Endothelial cell of umbilical vein (primary cell): ENCODE measurements around the gene TSPAN10. TPM values are rescaled to one million over a fixed set of nuclear protein-coding genes. Genes with fewer than 3 reads are reported as not detected.

Experiments
- BruUV-seq: library from RNA; stranded (reverse); fragments of 400-500 nt; replicated peaks from 2 replicates; lab custom pipeline; 2021; lab: Mats Ljungman, UMichigan
- CTCF ChIA-PET: fragments of 300-600, 350-600 bp; sonication (Branson Sonifier 250); formaldehyde crosslinking; loops from one replicate; lab custom pipeline; 2021; ENCODE audit warnings: antibody characterized with exemption, inconsistent platforms; lab: Charles Lee
- POLR2A ChIA-PET: fragments of 300-600, 350-600 bp; sonication (Branson Sonifier 250); formaldehyde crosslinking; loops from one replicate; lab custom pipeline; 2021; ENCODE audit warnings: antibody characterized with exemption, inconsistent platforms; lab: Charles Lee
- DNase-seq: peaks from one replicate; pipeline ENCODE4 v3.0.0-alpha.2; 2011; ENCODE audit warnings: low read depth, low spot score
- FAIRE-seq: peaks from 2 replicates; lab custom pipeline; 2011; peaks lifted over from hg19 to GRCh38; lab: Jason Lieb, UNC
- H2AFZ ChIP-seq: 2 replicates; pipeline ENCODE4 v1.6.0; 2012; ENCODE audit warnings: low read depth, low read length, control low read depth, inconsistent platforms
- H3K27ac ChIP-seq: 2 replicates; pipeline ENCODE4 v1.5.1; 2011; ENCODE audit warnings: low read depth, mild to moderate bottlenecking, control low read depth, low read length, moderate library complexity; ENCODE audit not compliant: insufficient read depth
- H3K27me3 ChIP-seq, 2 experiments: 2 replicates each; pipeline versions ENCODE4 v1.6.0 to v1.6.1; 2011; ENCODE audit warnings: low read length in 2 of 2, mixed read lengths in 1 of 2; ENCODE audit not compliant: control insufficient read depth in 2 of 2, insufficient read depth in 2 of 2
- H3K36me3 ChIP-seq, 2 experiments: 2 replicates in 1 of 2; 3 replicates in 1 of 2; pipeline ENCODE4 v1.5.1; 2011; ENCODE audit warnings: low read length in 2 of 2, mild to moderate bottlenecking in 1 of 2, moderate library complexity in 1 of 2; ENCODE audit not compliant: control insufficient read depth in 2 of 2, insufficient read depth in 2 of 2; ENCODE audit errors: extremely low read depth in 1 of 2
- H3K4me1 ChIP-seq: 3 replicates; pipeline ENCODE4 v1.5.1; 2011; ENCODE audit warnings: mild to moderate bottlenecking, low read length; ENCODE audit not compliant: control insufficient read depth, insufficient read depth; ENCODE audit errors: extremely low read depth
- H3K4me2 ChIP-seq: 2 replicates; pipeline ENCODE4 v1.6.1; 2011; ENCODE audit warnings: low read length, control low read depth, mixed read lengths; ENCODE audit not compliant: insufficient read depth
- H3K4me3 ChIP-seq, 3 experiments: fragments of 200-600 bp in 1 of 3; sonication (generic), shearing (Covaris generic) in 1 of 3; replicated peaks in 1 of 3; 2 replicates each; pipeline ENCODE4 v1.5.1; 2011 to 2016; ENCODE audit warnings: control low read depth in 3 of 3, low read length in 3 of 3, mild to moderate bottlenecking in 2 of 3, inconsistent platforms in 1 of 3, low read depth in 1 of 3, moderate library complexity in 1 of 3; ENCODE audit not compliant: insufficient read depth in 1 of 3
- H3K79me2 ChIP-seq: 2 replicates; pipeline ENCODE4 v1.6.0; 2012; ENCODE audit warnings: low read length, inconsistent platforms; ENCODE audit not compliant: control insufficient read depth, insufficient read depth
- H3K9ac ChIP-seq: replicated peaks from 2 replicates; pipeline ENCODE3; 2011; ENCODE audit warnings: low read length, control low read depth; ENCODE audit not compliant: insufficient read depth; ENCODE audit errors: extremely low read depth
- H3K9me1 ChIP-seq: replicated peaks from 3 replicates; pipeline ENCODE4 v1.6.0; 2011; ENCODE audit warnings: mild to moderate bottlenecking, low read length; ENCODE audit not compliant: control insufficient read depth, insufficient read depth; ENCODE audit errors: extremely low read depth
- H3K9me3 ChIP-seq: replicated peaks from 2 replicates; pipeline ENCODE4 v1.5.1; 2012; ENCODE audit warnings: low read length, inconsistent platforms; ENCODE audit not compliant: control insufficient read depth, insufficient read depth
- H4K20me1 ChIP-seq: replicated peaks from 2 replicates; pipeline ENCODE3; 2011; ENCODE audit warnings: mild to moderate bottlenecking, low read length; ENCODE audit not compliant: control insufficient read depth, insufficient read depth; ENCODE audit errors: extremely low read depth
- EZH2 ChIP-seq: IDR thresholded peaks from 2 replicates; pipeline ENCODE4 v1.6.1; 2012; ENCODE audit warnings: borderline replicate concordance, low read depth, mild to moderate bottlenecking, moderate library complexity, low read length, inconsistent platforms; ENCODE audit not compliant: severe bottlenecking
- FOS ChIP-seq: IDR thresholded peaks from 2 replicates; pipeline ENCODE4 v1.6.1; 2011; ENCODE audit warnings: mild to moderate bottlenecking, low read length, moderate library complexity, borderline replicate concordance; ENCODE audit not compliant: insufficient read depth
- GATA2 ChIP-seq: IDR thresholded peaks from 2 replicates; pipeline ENCODE4 v1.7.0; 2011; ENCODE audit warnings: low read depth, mild to moderate bottlenecking, moderate library complexity, mixed read lengths, low read length; ENCODE audit not compliant: insufficient read length, insufficient read depth
- JUN ChIP-seq: IDR thresholded peaks from 2 replicates; pipeline ENCODE4 v1.6.1; 2011; ENCODE audit warnings: borderline replicate concordance, low read depth; ENCODE audit not compliant: insufficient read length, insufficient read depth
- MAX ChIP-seq: IDR thresholded peaks from 2 replicates; pipeline ENCODE4 v1.6.1; 2011; ENCODE audit not compliant: insufficient read depth, insufficient read length
- MYC ChIP-seq: IDR thresholded peaks from one replicate; pipeline ENCODE4 v1.6.1; 2011; ENCODE audit warnings: mild to moderate bottlenecking, low read depth, low read length
- POLR2A ChIP-seq: IDR thresholded peaks from 2 replicates; pipeline ENCODE4 v1.6.1; 2012; ENCODE audit warnings: low read depth, mild to moderate bottlenecking, control low read depth, low read length
- POLR2AphosphoS5 ChIP-seq: IDR thresholded peaks from 2 replicates; pipeline ENCODE4 v1.6.1; 2012; ENCODE audit warnings: low read depth, mild to moderate bottlenecking, control low read depth, low read length, moderate library complexity; ENCODE audit not compliant: insufficient read depth
- dilution Hi-C: fragments of 300-500 bp; cut with MboI; formaldehyde crosslinking; loops from one replicate; pipeline ENCODE4 v1.15.0; 2019; ENCODE audit warnings: low sequenced_read_pairs; ENCODE audit not compliant: extremely low pct_ligation_motif_present
- intact Hi-C: fragments of 100-400 bp; cut with micrococcal nuclease; formaldehyde crosslinking; loops from one replicate; pipeline ENCODE4 v1.10.0; 2022
- polyA plus RNA-seq, 4 experiments: library from polyadenylated mRNA; depleted of rRNA in 3 of 4; stranded (reverse) in 3 of 4; unstranded in 1 of 4; fragments of >200 nt; gene quantifications; 2 replicates each; pipeline versions ENCODE4 v1.2.1 to v1.2.3, GENCODE V29; 2011 to 2012; ENCODE audit warnings: missing spikeins in 1 of 4
- total RNA-seq: library from RNA; stranded (reverse); gene quantifications from 2 replicates; pipeline ENCODE4 v1.2.3, GENCODE V29; 2021
- TF ChIP-seq, protein P1 (sequence below), 2 donors: IDR thresholded peaks; 1 replicate in 1 of 2; 2 replicates in 1 of 2; pipeline ENCODE4 v1.5.1; 2011; ENCODE audit warnings: low read length in 2 of 2, mild to moderate bottlenecking in 2 of 2, moderate library complexity in 2 of 2, control low read depth in 1 of 2, inconsistent platforms in 1 of 2, low read depth in 1 of 2; ENCODE audit not compliant: insufficient read depth in 1 of 2; ENCODE audit errors: extremely low read depth in 1 of 2

The TSPAN10 gene
- total and polyA plus RNA-seq, 2 donors (not counting 3 experiments of a cell fraction or from before 2014, with no cell fraction given), result 0.91 to 1.1 TPM

- peaks cover 4 to 37% of the 10 kb centered on the region in 2 experiments for H3K36me3 ChIP-seq
- no TSS peak for BruUV-seq
These were observed 36.0 kb downstream of the TSPAN10 start for GRCh38 chr17:81672954-81673353.

DNA sequence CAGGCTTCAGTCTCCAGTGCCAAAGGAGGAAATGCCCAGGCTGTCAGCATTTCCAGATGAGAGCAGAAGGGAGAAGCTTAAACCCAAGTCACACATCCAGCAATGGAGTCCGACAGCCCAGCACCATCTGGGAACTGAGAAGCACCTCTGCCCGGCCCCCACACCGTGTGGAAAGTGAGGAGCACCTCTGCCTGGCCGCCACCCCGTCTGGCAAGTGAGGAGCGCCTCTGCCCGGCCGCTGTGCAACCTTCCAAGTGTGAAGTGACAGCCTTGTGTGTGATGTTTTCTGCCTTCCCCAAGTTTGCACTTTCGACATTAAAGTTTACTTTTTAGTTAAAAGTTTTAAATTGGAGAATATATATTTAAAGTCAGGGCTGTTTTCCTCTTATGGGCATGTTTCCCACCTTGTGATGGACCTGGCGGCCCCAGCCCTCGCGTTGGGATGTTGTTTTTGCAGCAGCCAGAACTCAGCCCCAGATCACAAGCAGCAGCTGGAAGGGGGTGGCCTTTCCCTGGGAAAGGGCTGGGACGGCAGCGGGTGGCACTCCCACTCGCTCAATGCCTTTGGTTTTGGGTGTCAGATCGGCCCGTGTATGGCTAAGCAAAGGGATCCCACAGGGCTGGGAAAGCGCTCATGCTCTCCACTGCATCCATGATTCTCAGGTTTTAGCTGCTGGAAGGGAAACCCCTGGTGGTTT, 36.7 kb downstream of the TSPAN10 start:
- H3K9me1 ChIP-seq, result no peaks in the 10 kb centered on the region
- FAIRE-seq (no peak), DNase-seq (no peak)
- dilution Hi-C loops, result no loop called here
- no peak overlapping the region for H2AFZ ChIP-seq
- no peak overlapping the region for H3K27ac ChIP-seq
- no peaks in the 10 kb centered on the region for H3K27me3 ChIP-seq
- intact Hi-C loops, result no loop called here
- H3K4me1 ChIP-seq, result no peaks in the 10 kb centered on the region
- BruUV-seq, result TSS peak; percentile 56
- H3K4me2 ChIP-seq, result no peak overlapping the region
- H3K36me3 ChIP-seq, result peaks cover 4 to 37% of the 10 kb centered on the region in 2 experiments
- no peak for TF ChIP-seq MAX
- no peak for TF ChIP-seq FOS
- no peak for TF ChIP-seq MYC
- TF ChIP-seq POLR2A, result no peak
- TF ChIP-seq JUN, result no peak
- no peak for TF ChIP-seq EZH2
- TF ChIP-seq, protein P1, sequence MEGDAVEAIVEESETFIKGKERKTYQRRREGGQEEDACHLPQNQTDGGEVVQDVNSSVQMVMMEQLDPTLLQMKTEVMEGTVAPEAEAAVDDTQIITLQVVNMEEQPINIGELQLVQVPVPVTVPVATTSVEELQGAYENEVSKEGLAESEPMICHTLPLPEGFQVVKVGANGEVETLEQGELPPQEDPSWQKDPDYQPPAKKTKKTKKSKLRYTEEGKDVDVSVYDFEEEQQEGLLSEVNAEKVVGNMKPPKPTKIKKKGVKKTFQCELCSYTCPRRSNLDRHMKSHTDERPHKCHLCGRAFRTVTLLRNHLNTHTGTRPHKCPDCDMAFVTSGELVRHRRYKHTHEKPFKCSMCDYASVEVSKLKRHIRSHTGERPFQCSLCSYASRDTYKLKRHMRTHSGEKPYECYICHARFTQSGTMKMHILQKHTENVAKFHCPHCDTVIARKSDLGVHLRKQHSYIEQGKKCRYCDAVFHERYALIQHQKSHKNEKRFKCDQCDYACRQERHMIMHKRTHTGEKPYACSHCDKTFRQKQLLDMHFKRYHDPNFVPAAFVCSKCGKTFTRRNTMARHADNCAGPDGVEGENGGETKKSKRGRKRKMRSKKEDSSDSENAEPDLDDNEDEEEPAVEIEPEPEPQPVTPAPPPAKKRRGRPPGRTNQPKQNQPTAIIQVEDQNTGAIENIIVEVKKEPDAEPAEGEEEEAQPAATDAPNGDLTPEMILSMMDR (IDR thresholded peaks at IDR 0.05; ENCODE audit: extremely low read depth in 1 of 2, insufficient read depth in 1 of 2, low read depth in 1 of 2, low read length in 2 of 2), result no peak
- TF ChIP-seq GATA2, result no peak
- TF ChIP-seq POLR2AphosphoS5, result no peak
- H4K20me1 ChIP-seq, result no peaks in the 10 kb centered on the region
- peaks cover 1% of the 10 kb centered on the region for H3K79me2 ChIP-seq
- CTCF ChIA-PET, result no interaction called here
- POLR2A ChIA-PET, result no interaction called here
- no peak overlapping the region for H3K4me3 ChIP-seq
- H3K9ac ChIP-seq, result no peak overlapping the region
- no peaks in the 10 kb centered on the region for H3K9me3 ChIP-seq

More at GRCh38 chr17:81672954-81673353, 36.0 kb downstream of the TSPAN10 start:
- no peaks in the 10 kb centered on the region for H3K27me3 ChIP-seq
- no peak for FAIRE-seq
- H3K27ac ChIP-seq, result no peak overlapping the region
- intact Hi-C loops (no loop called here), dilution Hi-C loops (no loop called here)
- H3K9me3 ChIP-seq, result no peaks in the 10 kb centered on the region
- no peak for DNase-seq
- no peaks in the 10 kb centered on the region for H4K20me1 ChIP-seq
- no peak overlapping the region for H3K4me2 ChIP-seq
- H3K9me1 ChIP-seq, result no peaks in the 10 kb centered on the region
- no peak for TF ChIP-seq JUN
- TF ChIP-seq, protein P1 (IDR thresholded peaks at IDR 0.05; ENCODE audit: extremely low read depth in 1 of 2, insufficient read depth in 1 of 2, low read depth in 1 of 2, low read length in 2 of 2), result no peak
- TF ChIP-seq MYC, result no peak
- no peak overlapping the region for H3K4me3 ChIP-seq
- H2AFZ ChIP-seq, result no peak overlapping the region
- H3K4me1 ChIP-seq, result peaks cover 5% of the 10 kb centered on the region
- ChIA-PET CTCF (no interaction called here), POLR2A (no interaction called here)
- peaks cover 7% of the 10 kb centered on the region for H3K79me2 ChIP-seq
- no peak overlapping the region for H3K9ac ChIP-seq
